Measurements from ENCODE around the gene FOXC1. TPM values are rescaled to one million over a fixed set of nuclear protein-coding genes. Genes with fewer than 3 reads are reported as not detected.

Gene FOXC1
- total RNA-seq, 1 experiment from 2014 or later: not detected

DNA sequence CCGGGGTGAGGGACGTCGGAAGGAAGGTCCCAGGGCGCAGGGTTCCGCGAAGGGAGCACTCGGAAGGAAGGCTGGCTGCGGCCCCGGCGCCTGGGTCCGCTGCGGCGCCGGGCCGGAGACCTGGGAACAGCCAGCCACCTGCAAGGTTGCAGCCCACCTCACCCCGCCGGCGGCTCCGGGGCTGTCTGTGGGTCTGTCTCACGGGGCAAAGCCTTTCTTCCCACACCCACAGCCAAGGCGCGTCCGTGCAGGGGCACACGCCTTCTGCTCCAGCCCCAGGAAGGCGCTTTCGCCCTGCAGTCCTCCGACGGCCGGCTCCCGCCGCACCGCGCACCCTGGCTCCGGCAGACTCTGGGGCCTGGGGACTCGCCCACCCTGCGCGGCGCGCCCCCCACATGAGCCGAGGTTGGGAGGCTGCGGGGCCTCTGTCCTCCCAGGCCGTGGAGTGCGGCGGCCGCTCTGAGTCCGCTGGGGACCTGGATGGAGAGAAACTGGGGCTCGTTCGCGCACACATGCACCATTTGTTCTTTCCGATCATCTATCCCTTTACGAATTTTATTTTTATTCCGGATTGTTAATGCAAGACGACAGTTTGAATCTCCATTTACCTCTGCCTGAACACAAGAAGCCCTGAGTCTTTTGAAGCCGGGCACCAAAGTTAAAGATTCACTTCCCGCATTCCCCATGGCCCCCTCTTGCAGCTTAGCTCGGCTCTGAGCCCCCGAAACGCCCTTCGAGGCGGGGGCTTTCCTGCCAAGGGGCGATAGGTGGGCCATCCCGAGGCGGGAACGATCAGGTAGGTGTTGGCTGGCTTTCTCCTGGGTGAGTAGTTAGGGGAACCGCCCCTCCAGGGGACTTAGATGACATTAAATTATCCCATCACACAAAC lies 4.5 kb upstream of the FOXC1 start:
- Histone ChIP-seq H2AFZ (ENCODE audit: low read length) (no peak overlapping the region), H3K79me2 (ENCODE audit: insufficient read depth, low read length) (no peaks in the 10 kb centered on the region), H3T11ph (ENCODE audit: low read length) (no peak overlapping the region), H3K9ac (ENCODE audit: extremely low read depth, insufficient read length, low read length) (no peak overlapping the region), H3K4me1 (ENCODE audit: insufficient read depth, low read length) (no peaks in the 10 kb centered on the region; the same call in 1 of the 2 replicates), H2BK12ac (ENCODE audit: insufficient read length, low read depth, low read length) (no peak overlapping the region), H2BK120ac (ENCODE audit: low read depth, low read length, poor library complexity, severe bottlenecking) (no peak overlapping the region), H4K91ac (ENCODE audit: insufficient read length, low read depth, low read length) (no peak overlapping the region), H3K23ac (ENCODE audit: insufficient read length, low read depth, low read length) (no peak overlapping the region), H2BK20ac (ENCODE audit: low read depth, low read length, poor library complexity, severe bottlenecking) (no peak overlapping the region), H2BK5ac (ENCODE audit: insufficient read length, low read length) (no peak overlapping the region), H3K27ac (ENCODE audit: insufficient read length, low read depth, low read length) (no peak overlapping the region), H4K8ac (replicated peaks; ENCODE audit: insufficient read length, low read depth, low read length) (no peak overlapping the region), H3K4me2 (ENCODE audit: insufficient read depth, insufficient read length, low read length) (peak overlapping the region; percentile 44), H4K20me1 (ENCODE audit: control insufficient read depth, insufficient read depth, insufficient read length) (no peaks in the 10 kb centered on the region), H3K14ac (ENCODE audit: insufficient read depth, low read length) (no peak overlapping the region), H3K18ac (ENCODE audit: insufficient read length, low read depth, low read length) (no peak overlapping the region), H2AK5ac (ENCODE audit: insufficient read length, low read length) (no peak overlapping the region), H3K79me1 (ENCODE audit: insufficient read depth, low read depth, low read length, poor library complexity, severe bottlenecking) (no peaks in the 10 kb centered on the region), H3K4ac (ENCODE audit: low read depth, low read length) (no peak overlapping the region), H2BK15ac (ENCODE audit: low read depth, low read length) (no peak overlapping the region), H3K27me3 (ENCODE audit: insufficient read depth, low read length) (peaks cover 59% of the 10 kb centered on the region), H3K9me3 (ENCODE audit: control insufficient read depth, low read depth, low read length) (no peaks in the 10 kb centered on the region), H3K23me2 (ENCODE audit: insufficient read length, low read depth, low read length, poor library complexity, severe bottlenecking) (peaks cover 24% of the 10 kb centered on the region), H3K56ac (ENCODE audit: insufficient read length, low read depth, low read length) (no peak overlapping the region), H4K5ac (ENCODE audit: insufficient read length, low read depth, low read length) (no peak overlapping the region)
- DNase-seq: no peak
- H3K27ac Mint-ChIP-seq: no peak overlapping the region
- TF ChIP-seq, protein P1, sequence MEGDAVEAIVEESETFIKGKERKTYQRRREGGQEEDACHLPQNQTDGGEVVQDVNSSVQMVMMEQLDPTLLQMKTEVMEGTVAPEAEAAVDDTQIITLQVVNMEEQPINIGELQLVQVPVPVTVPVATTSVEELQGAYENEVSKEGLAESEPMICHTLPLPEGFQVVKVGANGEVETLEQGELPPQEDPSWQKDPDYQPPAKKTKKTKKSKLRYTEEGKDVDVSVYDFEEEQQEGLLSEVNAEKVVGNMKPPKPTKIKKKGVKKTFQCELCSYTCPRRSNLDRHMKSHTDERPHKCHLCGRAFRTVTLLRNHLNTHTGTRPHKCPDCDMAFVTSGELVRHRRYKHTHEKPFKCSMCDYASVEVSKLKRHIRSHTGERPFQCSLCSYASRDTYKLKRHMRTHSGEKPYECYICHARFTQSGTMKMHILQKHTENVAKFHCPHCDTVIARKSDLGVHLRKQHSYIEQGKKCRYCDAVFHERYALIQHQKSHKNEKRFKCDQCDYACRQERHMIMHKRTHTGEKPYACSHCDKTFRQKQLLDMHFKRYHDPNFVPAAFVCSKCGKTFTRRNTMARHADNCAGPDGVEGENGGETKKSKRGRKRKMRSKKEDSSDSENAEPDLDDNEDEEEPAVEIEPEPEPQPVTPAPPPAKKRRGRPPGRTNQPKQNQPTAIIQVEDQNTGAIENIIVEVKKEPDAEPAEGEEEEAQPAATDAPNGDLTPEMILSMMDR (conservative IDR thresholded peaks at IDR 0.05): no peak
- H3K4me1 Mint-ChIP-seq: peaks cover 33 to 39% of the 10 kb centered on the region in 2 experiments
- no peaks in the 10 kb centered on the region for H3K36me3 Mint-ChIP-seq (ENCODE audit: insufficient read depth in 1 of 3, low read depth in 3 of 3)
- peaks cover 86% of the 10 kb centered on the region for H3K27me3 Mint-ChIP-seq (ENCODE audit: low read depth)
- no CpG with 5 or more reads among the region's 65 CpGs for WGBS (ENCODE audit: extremely low coverage, insufficient read length, low lambda C conversion rate)
- peak overlapping the region; percentile 24 to 73; a peak in 4 of 5 replicates for H3K4me3 Mint-ChIP-seq
- H3K9me3 Mint-ChIP-seq: no peaks in the 10 kb centered on the region; a peak in 2 of 5 replicates

Measured in H9 (cell line).